GM12878 (cell line): ENCODE measurements around the gene RCN2.

Source experiments
- EP300 ChIP-seq, 2 experiments: fragments of 150-350 bp in 1 of 2; IDR thresholded peaks; 2 replicates each; pipeline ENCODE4 v1.6.1; 2011 to 2012; ENCODE audit warnings: low read depth in 2 of 2, low read length in 2 of 2, borderline replicate concordance in 1 of 2, improper control_type of control experiment in 1 of 2, inconsistent platforms in 1 of 2; ENCODE audit not compliant: control insufficient read depth in 1 of 2
- ZSCAN29 ChIP-seq: fragments of 450-650 bp; IDR thresholded peaks from 2 replicates; pipeline ENCODE4 v1.6.1; 2017; ENCODE audit warnings: mild to moderate bottlenecking, moderate library complexity

- TF ChIP-seq EP300 (IDR thresholded peaks at IDR 0.05; ENCODE audit: borderline replicate concordance in 1 of 2, control insufficient read depth in 1 of 2, low read depth in 2 of 2, low read length in 2 of 2) = no peak
- no peak for TF ChIP-seq ZSCAN29
Measured at GRCh38 chr15:76936671-76937070, 5.1 kb downstream of the RCN2 start.
